Stomach smooth muscle (tissue), 2 donors: ENCODE results near the gene CCN5.

Source experiments
- H3K27ac ChIP-seq: one replicate; pipeline ENCODE4 v1.7.0; 2013; ENCODE audit warnings: mild to moderate bottlenecking, low read length, inconsistent platforms
- H3K27me3 ChIP-seq, 2 donors: one replicate each; pipeline ENCODE4 v1.7.0; 2013; ENCODE audit warnings: low read length in 2 of 2; ENCODE audit not compliant: insufficient read depth in 2 of 2, control insufficient read depth in 1 of 2
- H3K36me3 ChIP-seq, 2 donors: one replicate each; pipeline ENCODE4 v1.7.0; 2013; ENCODE audit warnings: low read length in 2 of 2; ENCODE audit not compliant: control insufficient read depth in 2 of 2, insufficient read depth in 2 of 2
- H3K4me1 ChIP-seq: one replicate; pipeline ENCODE4 v1.7.0; 2013; ENCODE audit warnings: low read length; ENCODE audit not compliant: control insufficient read depth, insufficient read depth
- H3K4me3 ChIP-seq, 2 donors: one replicate each; pipeline ENCODE4 v1.7.0; 2013; ENCODE audit warnings: low read length in 2 of 2
- H3K9ac ChIP-seq, 2 donors: one replicate each; pipeline ENCODE4 v1.7.0; 2013; ENCODE audit warnings: low read length in 2 of 2, mild to moderate bottlenecking in 1 of 2
- H3K9me3 ChIP-seq, 2 donors: one replicate each; pipeline ENCODE4 v1.7.0; 2013; ENCODE audit warnings: low read length in 2 of 2; ENCODE audit not compliant: control insufficient read depth in 2 of 2
- donor health status: healthy.
- donor health status: Pancreatic carcinoma.

Gene CCN5

GRCh38 chr20:44725837-44726236 lies 10.7 kb downstream of the CCN5 start:
- no peak overlapping the region for H3K4me3 ChIP-seq
- H3K27ac ChIP-seq, result no peak overlapping the region

GRCh38 chr20:44727039-44727438 lies 11.9 kb downstream of the CCN5 start:
- H3K27me3 ChIP-seq, result peaks cover 8 to 21% of the 10 kb centered on the region in 2 donors
- no peak overlapping the region for H3K9ac ChIP-seq
- H3K27ac ChIP-seq, result no peak overlapping the region
- no peak overlapping the region for H3K4me3 ChIP-seq
- H3K9me3 ChIP-seq, result no peaks in the 10 kb centered on the region
- no peaks in the 10 kb centered on the region for H3K36me3 ChIP-seq
- peaks cover 4% of the 10 kb centered on the region for H3K4me1 ChIP-seq

More at GRCh38 chr20:44725837-44726236, 10.7 kb downstream of the CCN5 start:
- Histone ChIP-seq H3K36me3 (no peaks in the 10 kb centered on the region), H3K9me3 (no peaks in the 10 kb centered on the region), H3K4me1 (peaks cover 4% of the 10 kb centered on the region), H3K9ac (no peak overlapping the region), H3K27me3 (peaks cover 8 to 21% of the 10 kb centered on the region in 2 donors)

GRCh38 chr20:44727651-44728050 lies 12.5 kb downstream of the CCN5 start:
- Histone ChIP-seq H3K9ac (no peak overlapping the region), H3K27me3 (peaks cover 8 to 21% of the 10 kb centered on the region in 2 donors), H3K4me3 (no peak overlapping the region), H3K9me3 (no peaks in the 10 kb centered on the region), H3K27ac (no peak overlapping the region), H3K4me1 (peaks cover 4% of the 10 kb centered on the region), H3K36me3 (no peaks in the 10 kb centered on the region)

GRCh38 chr20:44728801-44729443 lies 13.8 kb downstream of the CCN5 start:
- H3K27me3 ChIP-seq, result peaks cover 8 to 21% of the 10 kb centered on the region in 2 donors
- no peak overlapping the region for H3K27ac ChIP-seq
- H3K9me3 ChIP-seq, result no peaks in the 10 kb centered on the region
- peaks cover 4% of the 10 kb centered on the region for H3K4me1 ChIP-seq
- no peak overlapping the region for H3K9ac ChIP-seq
- H3K4me3 ChIP-seq, result no peak overlapping the region
- H3K36me3 ChIP-seq, result no peaks in the 10 kb centered on the region

GRCh38 chr20:44730441-44730840 lies 15.3 kb downstream of the CCN5 start:
- Histone ChIP-seq H3K27ac (no peak overlapping the region), H3K36me3 (no peaks in the 10 kb centered on the region)

GRCh38 chr20:44731657-44732056 lies 16.5 kb downstream of the CCN5 start:
- Histone ChIP-seq H3K4me3 (no peak overlapping the region), H3K27ac (no peak overlapping the region), H3K9ac (no peak overlapping the region), H3K27me3 (peaks cover 4 to 8% of the 10 kb centered on the region in 2 donors), H3K36me3 (no peaks in the 10 kb centered on the region), H3K9me3 (no peaks in the 10 kb centered on the region), H3K4me1 (peaks cover 7% of the 10 kb centered on the region)

More at GRCh38 chr20:44730441-44730840, 15.3 kb downstream of the CCN5 start:
- Histone ChIP-seq H3K9ac (no peak overlapping the region), H3K4me3 (no peak overlapping the region), H3K27me3 (peaks cover 4 to 12% of the 10 kb centered on the region in 2 donors), H3K4me1 (peaks cover 7% of the 10 kb centered on the region), H3K9me3 (no peaks in the 10 kb centered on the region)

- H3K27ac ChIP-seq, result no peak overlapping the region
- no peak overlapping the region for H3K4me3 ChIP-seq
- H3K36me3 ChIP-seq, result no peaks in the 10 kb centered on the region
- peaks cover 7% of the 10 kb centered on the region for H3K4me1 ChIP-seq
- H3K9me3 ChIP-seq, result no peaks in the 10 kb centered on the region
- peaks cover 4 to 8% of the 10 kb centered on the region in 2 donors for H3K27me3 ChIP-seq
- H3K9ac ChIP-seq, result no peak overlapping the region
Measured at GRCh38 chr20:44732327-44732726, 17.2 kb downstream of the CCN5 start.

GRCh38 chr20:44733341-44734069 lies 18.3 kb downstream of the CCN5 start:
- Histone ChIP-seq H3K4me1 (peaks cover 7% of the 10 kb centered on the region), H3K36me3 (no peaks in the 10 kb centered on the region), H3K9me3 (no peaks in the 10 kb centered on the region), H3K4me3 (no peak overlapping the region), H3K27ac (no peak overlapping the region), H3K27me3 (peaks cover 4 to 8% of the 10 kb centered on the region in 2 donors), H3K9ac (no peak overlapping the region)

- Histone ChIP-seq H3K36me3 (no peaks in the 10 kb centered on the region), H3K27ac (no peak overlapping the region), H3K27me3 (no peaks in the 10 kb centered on the region), H3K9ac (no peak overlapping the region), H3K4me3 (peak overlapping the region in 1 of 2 donors; percentile 22), H3K9me3 (no peaks in the 10 kb centered on the region), H3K4me1 (peaks cover 11% of the 10 kb centered on the region)
Measured at GRCh38 chr20:44734938-44735337, 19.8 kb downstream of the CCN5 start.

GRCh38 chr20:44735816-44736169 lies 20.6 kb downstream of the CCN5 start:
- Histone ChIP-seq H3K27ac (no peak overlapping the region), H3K27me3 (no peaks in the 10 kb centered on the region), H3K4me3 (peak overlapping the region in 1 of 2 donors; percentile 15), H3K9ac (no peak overlapping the region), H3K9me3 (no peaks in the 10 kb centered on the region), H3K36me3 (no peaks in the 10 kb centered on the region), H3K4me1 (peaks cover 11% of the 10 kb centered on the region)
